22Rv1 (cell line): ENCODE results near the gene ZNF169.
"Not testable (repeated sequence)": the region's sequence is repeated elsewhere in the genome, so short reads cannot be mapped to it uniquely, and the experiment has no call there.

Experiments used
- ZFX ChIP-seq: fragments of 450-650 bp; IDR thresholded peaks from 2 replicates; pipeline ENCODE4 v1.6.1; 2017; ENCODE audit warnings: antibody characterized with exemption, borderline replicate concordance
- TF ChIP-seq, protein P1 (sequence below): fragments of 450-650 bp; IDR thresholded peaks from 2 replicates; pipeline ENCODE4 v1.5.1; 2017; ENCODE audit warnings: mild to moderate bottlenecking

DNA sequence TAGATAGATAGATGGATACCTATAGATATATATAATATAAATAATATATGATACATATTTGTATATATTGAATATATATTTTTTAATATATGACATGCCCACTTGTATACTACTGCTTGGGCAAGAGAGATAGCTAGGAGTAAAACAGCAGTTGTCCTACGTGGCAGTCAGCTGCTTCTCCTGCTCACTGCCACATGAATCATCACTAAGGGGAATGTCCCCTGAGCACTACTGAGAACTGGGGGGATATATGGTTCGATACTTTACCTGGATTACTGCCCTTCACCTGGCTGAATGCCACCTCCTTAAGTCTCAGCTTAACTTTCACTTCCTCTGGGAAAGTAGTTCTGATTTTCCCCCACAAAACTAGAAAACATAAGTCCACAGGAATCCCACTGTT is 82.6 kb downstream of the ZNF169 start:
- TF ChIP-seq, protein P1, sequence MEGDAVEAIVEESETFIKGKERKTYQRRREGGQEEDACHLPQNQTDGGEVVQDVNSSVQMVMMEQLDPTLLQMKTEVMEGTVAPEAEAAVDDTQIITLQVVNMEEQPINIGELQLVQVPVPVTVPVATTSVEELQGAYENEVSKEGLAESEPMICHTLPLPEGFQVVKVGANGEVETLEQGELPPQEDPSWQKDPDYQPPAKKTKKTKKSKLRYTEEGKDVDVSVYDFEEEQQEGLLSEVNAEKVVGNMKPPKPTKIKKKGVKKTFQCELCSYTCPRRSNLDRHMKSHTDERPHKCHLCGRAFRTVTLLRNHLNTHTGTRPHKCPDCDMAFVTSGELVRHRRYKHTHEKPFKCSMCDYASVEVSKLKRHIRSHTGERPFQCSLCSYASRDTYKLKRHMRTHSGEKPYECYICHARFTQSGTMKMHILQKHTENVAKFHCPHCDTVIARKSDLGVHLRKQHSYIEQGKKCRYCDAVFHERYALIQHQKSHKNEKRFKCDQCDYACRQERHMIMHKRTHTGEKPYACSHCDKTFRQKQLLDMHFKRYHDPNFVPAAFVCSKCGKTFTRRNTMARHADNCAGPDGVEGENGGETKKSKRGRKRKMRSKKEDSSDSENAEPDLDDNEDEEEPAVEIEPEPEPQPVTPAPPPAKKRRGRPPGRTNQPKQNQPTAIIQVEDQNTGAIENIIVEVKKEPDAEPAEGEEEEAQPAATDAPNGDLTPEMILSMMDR, result not testable (repeated sequence)
- not testable (repeated sequence) for TF ChIP-seq ZFX
